Vagina (tissue), 2 donors: ENCODE measurements around the gene PLEKHA8. TPM values are rescaled to one million over a fixed set of nuclear protein-coding genes. Genes with fewer than 3 reads are reported as not detected.
A peak's percentile ranks its signal among the peaks of the same experiment; 100 is the strongest.

Experiments used
- DNase-seq, 2 donors: peaks; one replicate each; pipeline ENCODE4 v3.0.0-alpha.2; 2017; ENCODE audit errors: extremely low spot score in 2 of 2
- H3K27ac ChIP-seq: fragments of 200-600 bp; sonication (generic); one replicate; pipeline ENCODE4 v1.5.1; 2019
- H3K27me3 ChIP-seq: fragments of 200-600 bp; sonication (generic); one replicate; pipeline ENCODE4 v1.5.1; 2019
- H3K36me3 ChIP-seq, 2 donors: fragments of 200-600 bp; sonication (generic); one replicate each; pipeline ENCODE4 v1.5.1; 2017 to 2019
- H3K4me1 ChIP-seq: fragments of 200-600 bp; sonication (generic); one replicate; pipeline ENCODE4 v1.5.1; 2019
- H3K4me3 ChIP-seq, 2 donors: fragments of 200-600 bp; sonication (generic); 1 replicate in 1 of 2; 2 replicates in 1 of 2; pipeline ENCODE4 v1.5.1; 2016 to 2019
- H3K9me3 ChIP-seq: fragments of 200-600 bp; sonication (generic); one replicate; pipeline ENCODE4 v1.5.1; 2019
- POLR2A ChIP-seq, 2 donors: fragments of 450-650 bp; IDR thresholded peaks; one replicate each; pipeline ENCODE4 v1.6.1; 2017; ENCODE audit warnings: antibody characterized with exemption in 2 of 2, mild to moderate bottlenecking in 2 of 2, moderate library complexity in 2 of 2
- POLR2AphosphoS5 ChIP-seq, 2 donors: sonication (generic); formaldehyde crosslinking; IDR thresholded peaks; one replicate each; pipeline ENCODE4 v1.9.0; 2017; ENCODE audit warnings: antibody characterized with exemption in 2 of 2, mild to moderate bottlenecking in 2 of 2, low read depth in 1 of 2; ENCODE audit not compliant: insufficient read depth in 1 of 2
- intact Hi-C: fragments of 100-400 bp; cut with DNase I; formaldehyde crosslinking; loops from one replicate; pipeline ENCODE4 v1.15.1; 2023
- total RNA-seq: library from RNA; depleted of rRNA; stranded (reverse); fragments of >200 nt; gene quantifications from one replicate; pipeline ENCODE4 v1.2.3, GENCODE V29; 2016
- TF ChIP-seq, protein P1 (sequence below), 3 experiments: fragments of 450-650 bp in 2 of 3; fragments of 200-600 bp in 1 of 3; sonication (generic) in 1 of 3; IDR thresholded peaks; one replicate each; pipeline ENCODE4 v1.5.1; 2017 to 2019; ENCODE audit warnings: antibody characterized with exemption in 3 of 3, mild to moderate bottlenecking in 2 of 3, moderate library complexity in 2 of 3

The PLEKHA8 gene
- total RNA-seq, 1 donor from 2014 or later: 12.3 TPM

DNA sequence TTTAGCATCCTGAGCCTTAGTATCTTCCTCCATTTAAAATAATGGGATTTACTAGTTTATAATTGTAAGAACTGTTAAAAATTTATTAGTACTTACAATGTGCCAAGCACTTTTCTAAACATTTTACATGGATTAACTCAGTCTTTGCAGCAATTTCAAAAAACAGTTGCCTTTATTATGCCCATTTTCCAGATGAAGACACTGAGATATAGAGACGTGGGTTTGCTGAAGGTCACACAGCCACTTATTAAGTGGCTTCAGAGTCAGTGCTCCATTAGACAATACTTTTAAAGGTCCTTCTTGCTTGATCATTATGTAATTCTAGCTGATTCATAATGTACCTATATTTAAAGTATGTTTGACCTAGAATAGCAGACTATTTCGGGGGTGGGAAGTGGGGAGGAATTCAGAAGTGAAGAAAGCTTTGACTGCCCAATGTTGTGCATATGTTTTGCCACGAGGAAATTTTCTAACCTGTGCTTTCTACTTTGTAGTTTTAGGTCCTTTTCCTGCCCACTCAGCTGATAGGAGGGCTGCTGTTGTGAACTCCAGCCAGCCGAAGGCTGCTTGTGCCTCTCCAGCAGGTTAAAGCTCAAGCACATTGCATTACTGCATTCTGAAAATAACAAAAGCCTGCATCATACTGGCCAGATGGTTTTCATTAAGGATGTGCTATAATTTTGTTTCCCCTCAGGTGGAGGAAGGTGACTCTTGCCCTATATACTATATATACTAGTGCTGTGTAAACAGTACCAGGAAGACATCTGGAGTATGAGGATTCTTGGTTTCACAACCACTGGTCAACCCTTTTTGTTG is 4.3 kb downstream of the PLEKHA8 start:
- DNase-seq: no peak
- TF ChIP-seq, protein P1, sequence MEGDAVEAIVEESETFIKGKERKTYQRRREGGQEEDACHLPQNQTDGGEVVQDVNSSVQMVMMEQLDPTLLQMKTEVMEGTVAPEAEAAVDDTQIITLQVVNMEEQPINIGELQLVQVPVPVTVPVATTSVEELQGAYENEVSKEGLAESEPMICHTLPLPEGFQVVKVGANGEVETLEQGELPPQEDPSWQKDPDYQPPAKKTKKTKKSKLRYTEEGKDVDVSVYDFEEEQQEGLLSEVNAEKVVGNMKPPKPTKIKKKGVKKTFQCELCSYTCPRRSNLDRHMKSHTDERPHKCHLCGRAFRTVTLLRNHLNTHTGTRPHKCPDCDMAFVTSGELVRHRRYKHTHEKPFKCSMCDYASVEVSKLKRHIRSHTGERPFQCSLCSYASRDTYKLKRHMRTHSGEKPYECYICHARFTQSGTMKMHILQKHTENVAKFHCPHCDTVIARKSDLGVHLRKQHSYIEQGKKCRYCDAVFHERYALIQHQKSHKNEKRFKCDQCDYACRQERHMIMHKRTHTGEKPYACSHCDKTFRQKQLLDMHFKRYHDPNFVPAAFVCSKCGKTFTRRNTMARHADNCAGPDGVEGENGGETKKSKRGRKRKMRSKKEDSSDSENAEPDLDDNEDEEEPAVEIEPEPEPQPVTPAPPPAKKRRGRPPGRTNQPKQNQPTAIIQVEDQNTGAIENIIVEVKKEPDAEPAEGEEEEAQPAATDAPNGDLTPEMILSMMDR (IDR thresholded peaks at IDR 0.05): no peak
- TF ChIP-seq POLR2A (IDR thresholded peaks at IDR 0.05): no peak
- no peak for TF ChIP-seq POLR2AphosphoS5 (IDR thresholded peaks at IDR 0.05; ENCODE audit: insufficient read depth in 1 of 2, low read depth in 1 of 2)
- intact Hi-C loops: no loop called here

DNA sequence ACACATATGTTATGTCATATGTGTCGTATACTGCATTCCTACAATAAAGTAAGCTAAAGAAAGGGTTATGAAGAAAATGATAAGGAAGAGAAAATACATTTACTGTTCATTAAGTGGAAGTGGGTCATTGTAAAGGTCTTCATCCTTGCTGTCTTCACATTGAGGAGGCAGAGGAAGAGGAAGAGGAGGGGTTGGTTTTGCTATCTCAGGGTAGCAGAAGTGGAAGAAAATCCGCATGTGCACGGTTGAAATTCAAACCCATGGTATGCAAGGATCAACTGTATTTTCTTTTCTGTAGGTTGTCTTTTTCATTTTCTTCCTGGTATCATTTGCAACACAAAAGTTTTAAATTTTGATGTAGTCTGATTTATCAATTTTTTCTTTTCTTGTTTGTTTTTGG is 6.3 kb downstream of the PLEKHA8 start:
- H3K27me3 ChIP-seq: no peaks in the 10 kb centered on the region
- no peak overlapping the region for H3K4me3 ChIP-seq
- H3K36me3 ChIP-seq: no peaks in the 10 kb centered on the region
- TF ChIP-seq POLR2AphosphoS5 (IDR thresholded peaks at IDR 0.05; ENCODE audit: insufficient read depth in 1 of 2, low read depth in 1 of 2) (no peak), POLR2A (IDR thresholded peaks at IDR 0.05) (no peak)
- TF ChIP-seq, protein P1 (IDR thresholded peaks at IDR 0.05): no peak
- intact Hi-C loops: no loop called here
- H3K27ac ChIP-seq: no peak overlapping the region
- no peaks in the 10 kb centered on the region for H3K9me3 ChIP-seq
- no peak for DNase-seq
- peaks cover 44% of the 10 kb centered on the region for H3K4me1 ChIP-seq

More for the DNA sequence above, 4.3 kb downstream of the PLEKHA8 start:
- Histone ChIP-seq H3K36me3 (no peaks in the 10 kb centered on the region), H3K9me3 (no peaks in the 10 kb centered on the region), H3K4me3 (no peak overlapping the region), H3K27me3 (no peaks in the 10 kb centered on the region), H3K4me1 (peaks cover 47% of the 10 kb centered on the region), H3K27ac (no peak overlapping the region)

DNA sequence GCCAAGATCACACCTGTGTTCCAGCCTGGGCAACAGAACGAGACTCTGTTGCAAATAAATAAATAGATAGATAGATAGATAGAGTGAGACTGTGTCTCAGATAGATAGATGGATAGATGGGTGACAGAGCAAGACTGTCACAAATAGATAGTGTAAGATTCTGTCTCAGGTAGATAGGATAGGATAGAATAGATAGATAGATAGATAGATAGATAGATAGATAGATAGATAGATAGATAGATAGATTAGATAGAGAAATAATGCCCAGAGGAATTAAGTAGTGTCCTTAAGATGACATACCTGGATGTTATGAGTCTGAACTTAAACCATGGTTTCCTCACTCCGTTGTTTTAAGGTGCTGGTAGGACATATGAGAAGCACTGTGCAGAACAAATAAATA is 8.0 kb downstream of the PLEKHA8 start:
- Histone ChIP-seq H3K4me3 (no peak overlapping the region), H3K27me3 (no peaks in the 10 kb centered on the region), H3K27ac (no peak overlapping the region), H3K4me1 (peaks cover 27% of the 10 kb centered on the region), H3K9me3 (no peaks in the 10 kb centered on the region), H3K36me3 (no peaks in the 10 kb centered on the region)
- intact Hi-C loops: no loop called here
- DNase-seq: no peak
- TF ChIP-seq, protein P1 (IDR thresholded peaks at IDR 0.05): no peak
- TF ChIP-seq POLR2A (IDR thresholded peaks at IDR 0.05) (no peak), POLR2AphosphoS5 (IDR thresholded peaks at IDR 0.05; ENCODE audit: insufficient read depth in 1 of 2, low read depth in 1 of 2) (no peak)

DNA sequence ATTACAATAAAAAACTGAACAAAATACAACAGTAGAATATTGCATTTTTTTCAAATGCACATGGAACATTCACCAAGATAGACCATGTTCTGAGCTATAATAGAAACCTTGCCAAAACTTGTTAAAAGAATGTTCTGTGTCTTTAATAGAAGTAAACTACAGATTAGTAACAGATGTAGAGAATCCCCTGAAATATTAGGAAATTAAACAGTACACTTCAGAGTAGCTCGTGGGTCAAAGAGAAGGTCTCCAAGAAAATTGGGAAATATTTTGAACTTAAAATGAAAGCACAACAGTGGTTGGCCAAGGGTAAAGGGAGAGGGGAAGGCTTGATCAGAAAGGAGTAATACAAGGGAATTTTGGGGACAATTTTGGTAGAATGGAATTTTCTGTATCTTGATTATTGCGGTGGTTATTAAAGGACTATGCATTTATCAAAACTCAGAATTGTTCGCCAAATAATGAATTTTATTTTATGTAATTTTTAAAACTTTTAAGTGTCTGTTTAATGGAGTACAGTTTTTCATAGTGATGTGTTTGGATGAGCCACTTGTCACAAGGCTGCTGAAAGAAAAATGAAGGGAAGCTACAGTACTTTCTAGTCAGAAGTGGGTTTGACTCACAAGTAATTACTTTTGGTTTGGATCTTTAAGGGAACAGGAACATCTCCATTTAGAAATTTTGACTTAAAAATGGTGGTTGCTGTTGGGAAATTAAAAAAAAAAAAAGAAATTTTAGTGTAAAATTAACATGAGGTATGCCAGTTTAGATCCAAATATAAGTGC is 10.2 kb downstream of the PLEKHA8 start:
- Histone ChIP-seq H3K4me1 (peaks cover 14% of the 10 kb centered on the region), H3K27ac (no peak overlapping the region), H3K9me3 (no peaks in the 10 kb centered on the region), H3K4me3 (no peak overlapping the region), H3K36me3 (no peaks in the 10 kb centered on the region), H3K27me3 (no peaks in the 10 kb centered on the region)
- intact Hi-C loops: no loop called here
- TF ChIP-seq, protein P1 (IDR thresholded peaks at IDR 0.05): no peak
- TF ChIP-seq POLR2A (IDR thresholded peaks at IDR 0.05): no peak
- peak; percentile 15 to 65 for TF ChIP-seq POLR2AphosphoS5 (IDR thresholded peaks at IDR 0.05; ENCODE audit: insufficient read depth in 1 of 2, low read depth in 1 of 2)
- DNase-seq: no peak
